ENCODE results near the gene GFAP.

Gene GFAP

GRCh38 chr17:44940317-44940716 lies 25.0 kb upstream of the GFAP start:
- ChIA-PET POLR2A (interaction anchor here (0.5 to 2.0 kb wide), 3 partner anchors 8 to 124 kb away, joined by 3 to 5 read pairs (median 5); partner anchors contain the start of gene C1QL1), CTCF (interaction anchor here (0.7 to 8.1 kb wide), 7 partner anchors 19 to 195 kb away, joined by 3 to 39 read pairs (median 4); no protein-coding TSS in a partner anchor)
- H3K36me3 ChIP-seq (ENCODE audit: control insufficient read depth in 2 of 2, insufficient read depth in 1 of 2, low read length in 2 of 2), result peaks cover 58 to 65% of the 10 kb centered on the region in 2 experiments
- H3K4me3 ChIP-seq (ENCODE audit: low read depth, low read length), result no peak overlapping the region
- TF ChIP-seq IKZF3 (tag by site-specific recombination; IDR thresholded peaks at IDR 0.05) (peak; percentile 54; the same call in 1 of the 2 replicates), ZNF792 (tag by site-specific recombination; IDR thresholded peaks at IDR 0.05) (no peak), WT1 (tag by site-specific recombination; IDR thresholded peaks at IDR 0.05) (no peak), HOXC10 (CRISPR knock-in tag; IDR thresholded peaks at IDR 0.05) (no peak), ZNF600 (tag by site-specific recombination; IDR thresholded peaks at IDR 0.05) (0 out of 2 replicates have a peak, but pooled peaks have one; percentile 29)
- peaks cover 4% of the 10 kb centered on the region; the same call in 1 of the 2 replicates for H3K4me1 ChIP-seq (ENCODE audit: control insufficient read depth, insufficient read depth, low read length)
- no peaks in the 10 kb centered on the region for H3K9me3 ChIP-seq (ENCODE audit: control insufficient read depth, insufficient read depth, low read depth, low read length)
- no peak overlapping the region for H3K27ac ChIP-seq (ENCODE audit: extremely low read depth, low read depth, low read length)

- H3K4me3 ChIP-seq (ENCODE audit: low read depth, low read length), result no peak overlapping the region
- no peaks in the 10 kb centered on the region for H3K9me3 ChIP-seq (ENCODE audit: control insufficient read depth, insufficient read depth, low read depth, low read length)
- H3K27ac ChIP-seq (ENCODE audit: extremely low read depth, low read depth, low read length), result no peak overlapping the region
- H3K4me1 ChIP-seq (ENCODE audit: control insufficient read depth, insufficient read depth, low read length), result no peaks in the 10 kb centered on the region
- CTCF ChIA-PET, result interaction anchor here (0.7 kb wide), 1 partner anchor 15 kb away, joined by 4 read pairs; no protein-coding TSS in a partner anchor
- H3K36me3 ChIP-seq (ENCODE audit: control insufficient read depth in 2 of 2, insufficient read depth in 1 of 2, low read length in 2 of 2), result peaks cover 72 to 76% of the 10 kb centered on the region in 2 experiments
- POLR2A ChIA-PET, result interaction anchor here (0.6 kb wide), 1 partner anchor 93 kb away, joined by 5 read pairs; no protein-coding TSS in a partner anchor
- no peak for TF ChIP-seq ZNF548 (tag by site-specific recombination; IDR thresholded peaks at IDR 0.05)
These were observed 19.8 kb upstream of the GFAP start for GRCh38 chr17:44935116-44935515.

- H3K27ac ChIP-seq (ENCODE audit: extremely low read depth, low read depth, low read length), result no peak overlapping the region
- ChIA-PET POLR2A (interaction anchor here (0.6 kb wide), 1 partner anchor 93 kb away, joined by 5 read pairs; no protein-coding TSS in a partner anchor), CTCF (interaction anchor here (0.7 kb wide), 1 partner anchor 15 kb away, joined by 4 read pairs; no protein-coding TSS in a partner anchor)
- no peaks in the 10 kb centered on the region for H3K9me3 ChIP-seq (ENCODE audit: control insufficient read depth, insufficient read depth, low read depth, low read length)
- no peak overlapping the region for H3K4me3 ChIP-seq (ENCODE audit: low read depth, low read length)
- TF ChIP-seq HOXD13 (CRISPR knock-in tag; IDR thresholded peaks at IDR 0.05; ENCODE audit: borderline replicate concordance) (no peak), ZNF777 (tag by site-specific recombination; IDR thresholded peaks at IDR 0.05; ENCODE audit: borderline replicate concordance) (no peak), ZNF514 (tag by site-specific recombination; IDR thresholded peaks at IDR 0.05) (no peak), TRIM28 (IDR thresholded peaks at IDR 0.05; ENCODE audit: borderline replicate concordance, low read length) (no peak), REST (tag by site-specific recombination; IDR thresholded peaks at IDR 0.05) (no peak), MZF1 (tag by site-specific recombination; IDR thresholded peaks at IDR 0.05; ENCODE audit: borderline replicate concordance) (no peak), KLF17 (tag by site-specific recombination; IDR thresholded peaks at IDR 0.05) (no peak), ZNF747 (tag by site-specific recombination; IDR thresholded peaks at IDR 0.05) (no peak), HOXA7 (CRISPR knock-in tag; IDR thresholded peaks at IDR 0.05; ENCODE audit: borderline replicate concordance) (no peak), SP3 (tag by site-specific recombination; IDR thresholded peaks at IDR 0.05) (no peak)
- no peaks in the 10 kb centered on the region for H3K4me1 ChIP-seq (ENCODE audit: control insufficient read depth, insufficient read depth, low read length)
- H3K36me3 ChIP-seq (ENCODE audit: control insufficient read depth in 2 of 2, insufficient read depth in 1 of 2, low read length in 2 of 2), result peaks cover 74 to 79% of the 10 kb centered on the region in 2 experiments
These were observed 19.4 kb upstream of the GFAP start for GRCh38 chr17:44934745-44935105.

Measured in HEK293 (cell line).